Endothelial cell (in vitro differentiated cells): ENCODE data around the gene WDR7. TPM values are rescaled to one million over a fixed set of nuclear protein-coding genes. Genes with fewer than 3 reads are reported as not detected.

Experiments
- DNase-seq: peaks from one replicate; pipeline ENCODE4 v3.0.0; 2021; ENCODE audit warnings: low spot score
- H3K27ac Mint-ChIP-seq: one replicate; pipeline ENCODE4 v1.8.0; 2021; ENCODE audit warnings: mixed read lengths, inconsistent platforms; ENCODE audit not compliant: unreplicated experiment
- H3K27me3 Mint-ChIP-seq: one replicate; pipeline ENCODE4 v1.8.0; 2021; ENCODE audit warnings: mild to moderate bottlenecking, moderate library complexity, mixed read lengths, inconsistent platforms; ENCODE audit not compliant: unreplicated experiment
- H3K36me3 Mint-ChIP-seq: one replicate; pipeline ENCODE4 v1.8.0; 2021; ENCODE audit warnings: mild to moderate bottlenecking, low read depth, mixed read lengths, inconsistent platforms; ENCODE audit not compliant: unreplicated experiment
- H3K4me1 Mint-ChIP-seq: one replicate; pipeline ENCODE4 v1.8.0; 2021; ENCODE audit warnings: mild to moderate bottlenecking, mixed read lengths, inconsistent platforms; ENCODE audit not compliant: unreplicated experiment
- H3K4me3 Mint-ChIP-seq: one replicate; pipeline ENCODE4 v1.8.0; 2021; ENCODE audit warnings: mild to moderate bottlenecking, mixed read lengths, inconsistent platforms; ENCODE audit not compliant: unreplicated experiment
- H3K9me3 Mint-ChIP-seq: one replicate; pipeline ENCODE4 v1.8.0; 2021; ENCODE audit warnings: mixed read lengths, inconsistent platforms; ENCODE audit not compliant: unreplicated experiment
- CTCF ChIP-seq: fragments of 200-600 bp; sonication (generic); IDR thresholded peaks from one replicate; pipeline ENCODE4 v1.5.0; 2021; ENCODE audit warnings: antibody characterized with exemption; ENCODE audit not compliant: unreplicated experiment
- total RNA-seq: library from RNA; stranded (reverse); fragmentation: NEBNext Ultra II Directional; extraction: Animal tissue kit (Norgen Biotek cat#: 25700); gene quantifications from one replicate; pipeline ENCODE4 v1.2.1, GENCODE V29; 2021; ENCODE audit not compliant: unreplicated experiment

The WDR7 gene
- total RNA-seq, 1 donor from 2014 or later: 42.0 TPM

GRCh38 chr18:56888978-56889377 is 237.8 kb downstream of the WDR7 start:
- Mint-ChIP-seq H3K36me3 (no peaks in the 10 kb centered on the region), H3K27me3 (peaks cover 1% of the 10 kb centered on the region), H3K4me1 (peaks cover 8% of the 10 kb centered on the region), H3K9me3 (no peaks in the 10 kb centered on the region), H3K4me3 (no peak overlapping the region), H3K27ac (no peak overlapping the region)
- no peak for TF ChIP-seq CTCF
- no peak for DNase-seq

GRCh38 chr18:56889621-56890020 is 238.5 kb downstream of the WDR7 start:
- no peak for DNase-seq
- Mint-ChIP-seq H3K36me3 (no peaks in the 10 kb centered on the region), H3K4me1 (peaks cover 8% of the 10 kb centered on the region), H3K9me3 (no peaks in the 10 kb centered on the region), H3K27me3 (peaks cover 1% of the 10 kb centered on the region), H3K27ac (no peak overlapping the region), H3K4me3 (no peak overlapping the region)
- TF ChIP-seq CTCF: no peak

GRCh38 chr18:56890632-56891031 is 239.5 kb downstream of the WDR7 start:
- peaks cover 1% of the 10 kb centered on the region for H3K27me3 Mint-ChIP-seq
- no peak for TF ChIP-seq CTCF
- no peak for DNase-seq
- peak overlapping the region; percentile 22 for H3K27ac Mint-ChIP-seq
- peaks cover 8% of the 10 kb centered on the region for H3K4me1 Mint-ChIP-seq
- H3K4me3 Mint-ChIP-seq: no peak overlapping the region
- H3K36me3 Mint-ChIP-seq: no peaks in the 10 kb centered on the region
- no peaks in the 10 kb centered on the region for H3K9me3 Mint-ChIP-seq

GRCh38 chr18:56891116-56891515 is 240.0 kb downstream of the WDR7 start:
- DNase-seq: no peak
- Mint-ChIP-seq H3K27me3 (peaks cover 1% of the 10 kb centered on the region), H3K4me1 (peaks cover 8% of the 10 kb centered on the region), H3K27ac (no peak overlapping the region), H3K36me3 (no peaks in the 10 kb centered on the region), H3K9me3 (no peaks in the 10 kb centered on the region), H3K4me3 (no peak overlapping the region)
- TF ChIP-seq CTCF: no peak

GRCh38 chr18:56891870-56892269 is 240.7 kb downstream of the WDR7 start:
- Mint-ChIP-seq H3K27me3 (peaks cover 1% of the 10 kb centered on the region), H3K36me3 (no peaks in the 10 kb centered on the region), H3K4me3 (no peak overlapping the region), H3K4me1 (peaks cover 4% of the 10 kb centered on the region), H3K9me3 (no peaks in the 10 kb centered on the region), H3K27ac (no peak overlapping the region)
- no peak for DNase-seq
- TF ChIP-seq CTCF: no peak
